DOHH2 (cell line): ENCODE measurements around the gene HIF1AN.

Source experiments
- H3F3A ChIP-seq: fragments of 200-600 bp; sonication (generic), shearing (Covaris generic); 2 replicates; pipeline ENCODE4 v1.6.0; 2016; ENCODE audit warnings: antibody characterized with exemption, mild to moderate bottlenecking; ENCODE audit not compliant: control insufficient read depth, insufficient read depth
- H3K27ac ChIP-seq: fragments of 200-600 bp; sonication (generic); 2 replicates; pipeline ENCODE4 v1.5.1; 2014; ENCODE audit warnings: low read depth, mild to moderate bottlenecking, low read length, moderate library complexity
- H3K27me3 ChIP-seq: fragments of 200-600 bp; sonication (generic); 2 replicates; pipeline ENCODE4 v1.6.1; 2014; ENCODE audit warnings: mild to moderate bottlenecking, low read length, mixed read lengths; ENCODE audit not compliant: control insufficient read depth
- H3K36me3 ChIP-seq: fragments of 200-600 bp; sonication (generic); 2 replicates; pipeline ENCODE4 v1.6.1; 2014; ENCODE audit warnings: mild to moderate bottlenecking, low read length, moderate library complexity, mixed read lengths; ENCODE audit not compliant: control insufficient read depth
- H3K4me1 ChIP-seq: fragments of 200-600 bp; sonication (generic); 2 replicates; pipeline ENCODE4 v1.6.1; 2014; ENCODE audit warnings: mild to moderate bottlenecking, low read length, mixed read lengths; ENCODE audit not compliant: control insufficient read depth
- H3K4me2 ChIP-seq: fragments of 200-600 bp; sonication (generic); 2 replicates; pipeline ENCODE4 v1.6.0; 2014; ENCODE audit warnings: mild to moderate bottlenecking, low read length, moderate library complexity
- H3K4me3 ChIP-seq: fragments of 200-600 bp; sonication (generic); 2 replicates; pipeline ENCODE4 v1.5.1; 2014; ENCODE audit warnings: mild to moderate bottlenecking, low read length, mixed read lengths
- H3K79me2 ChIP-seq: fragments of 200-600 bp; sonication (generic); 2 replicates; pipeline ENCODE4 v1.6.1; 2014; ENCODE audit warnings: mild to moderate bottlenecking, low read length, mixed read lengths; ENCODE audit not compliant: control insufficient read depth
- H3K9me2 ChIP-seq: fragments of 200-600 bp; sonication (generic); replicated peaks from 2 replicates; pipeline ENCODE4 v1.6.1; 2014; ENCODE audit warnings: mild to moderate bottlenecking, low read length, mixed read lengths; ENCODE audit not compliant: control insufficient read depth
- H3K9me3 ChIP-seq: fragments of 200-600 bp; sonication (generic); 2 replicates; pipeline ENCODE4 v1.6.1; 2014; ENCODE audit warnings: antibody characterized with exemption, low read length, mixed read lengths; ENCODE audit not compliant: control insufficient read depth, insufficient read depth
- H4K20me1 ChIP-seq: fragments of 200-600 bp; sonication (generic); 2 replicates; pipeline ENCODE4 v1.6.0; 2014; ENCODE audit warnings: low read depth, mild to moderate bottlenecking, antibody characterized with exemption, low read length, moderate library complexity; ENCODE audit not compliant: control insufficient read depth, insufficient read depth
- CTCF ChIP-seq: fragments of 200-600 bp; sonication (generic); IDR thresholded peaks from one replicate; pipeline ENCODE4 v1.5.1; 2014; ENCODE audit warnings: antibody characterized with exemption, mild to moderate bottlenecking, low read depth, low read length; ENCODE audit not compliant: poor library complexity, severe bottlenecking
- EZH2phosphoT487 ChIP-seq: fragments of 200-600 bp; sonication (generic); IDR thresholded peaks from 2 replicates; pipeline ENCODE4 v1.6.1; 2017; ENCODE audit warnings: borderline replicate concordance, mild to moderate bottlenecking, antibody characterized with exemption, low read length, moderate library complexity, mixed read lengths

The HIF1AN gene

GRCh38 chr10:100519311-100520051 lies 16.3 kb upstream of the HIF1AN start, which contains the start of gene SEC31B:
Gene SEC31B (minus strand): TSS chr10:100519861. CDS start chr10:100516952, 2,909 bp downstream.
- no peaks in the 10 kb centered on the region for H3K27me3 ChIP-seq
- H3K4me2 ChIP-seq: no peak within 1 kb of the TSS
- H3K4me1 ChIP-seq: no peaks in the 10 kb centered on the region
- no peaks in the 10 kb centered on the region for H4K20me1 ChIP-seq
- H3K36me3 ChIP-seq: peaks cover 28% of the 10 kb centered on the region
- H3K79me2 ChIP-seq: no peaks in the 10 kb centered on the region
- H3K9me2 ChIP-seq: no peaks in the 10 kb centered on the region
- H3K9me3 ChIP-seq: no peaks in the 10 kb centered on the region
- H3K27ac ChIP-seq: no peak within 1 kb of the TSS
- H3K4me3 ChIP-seq: no peak within 1 kb of the TSS
- TF ChIP-seq EZH2phosphoT487: no peak
- no peak for TF ChIP-seq CTCF
- no peaks in the 10 kb centered on the region for H3F3A ChIP-seq

- H3K79me2 ChIP-seq: no peaks in the 10 kb centered on the region
- no peaks in the 10 kb centered on the region for H3K9me3 ChIP-seq
- H3K4me2 ChIP-seq: no peak overlapping the region
- peaks cover 37% of the 10 kb centered on the region for H3K36me3 ChIP-seq
- no peaks in the 10 kb centered on the region for H3F3A ChIP-seq
- no peaks in the 10 kb centered on the region for H3K4me1 ChIP-seq
- no peaks in the 10 kb centered on the region for H3K27me3 ChIP-seq
- TF ChIP-seq CTCF (no peak), EZH2phosphoT487 (no peak)
- no peak overlapping the region for H3K27ac ChIP-seq
- no peak overlapping the region for H3K4me3 ChIP-seq
- no peaks in the 10 kb centered on the region for H4K20me1 ChIP-seq
- no peaks in the 10 kb centered on the region for H3K9me2 ChIP-seq
These were observed 14.9 kb upstream of the HIF1AN start for GRCh38 chr10:100520811-100521210.

- no peaks in the 10 kb centered on the region for H3K4me1 ChIP-seq
- H3K27me3 ChIP-seq: no peaks in the 10 kb centered on the region
- no peaks in the 10 kb centered on the region for H4K20me1 ChIP-seq
- H3K79me2 ChIP-seq: peaks cover 9% of the 10 kb centered on the region
- no peak overlapping the region for H3K27ac ChIP-seq
- H3K9me2 ChIP-seq: no peaks in the 10 kb centered on the region
- H3K36me3 ChIP-seq: peaks cover 49% of the 10 kb centered on the region
- H3F3A ChIP-seq: no peaks in the 10 kb centered on the region
- no peaks in the 10 kb centered on the region for H3K9me3 ChIP-seq
- TF ChIP-seq CTCF: no peak
- no peak for TF ChIP-seq EZH2phosphoT487
- H3K4me3 ChIP-seq: no peak overlapping the region
- H3K4me2 ChIP-seq: no peak overlapping the region
These were observed 13.5 kb upstream of the HIF1AN start for GRCh38 chr10:100522107-100522801.
